Sigmoid colon (tissue), 4 donors: ENCODE results near the gene FOXRED2.

Experiments used
- EP300 ChIP-seq, 4 donors: sonication (generic); formaldehyde crosslinking; IDR thresholded peaks; one replicate each; pipeline ENCODE4 v1.6.1; 2017; ENCODE audit warnings: antibody characterized with exemption in 4 of 4
- POLR2A ChIP-seq, 2 donors: fragments of 450-650 bp; IDR thresholded peaks; one replicate each; pipeline ENCODE4 v1.6.1; 2016; ENCODE audit warnings: antibody characterized with exemption in 2 of 2, mild to moderate bottlenecking in 2 of 2, moderate library complexity in 2 of 2
- POLR2AphosphoS5 ChIP-seq, 4 donors: sonication (generic); formaldehyde crosslinking; IDR thresholded peaks; one replicate each; pipeline ENCODE4 v1.6.1; 2017; ENCODE audit warnings: antibody characterized with exemption in 4 of 4
- TF ChIP-seq, protein P1 (sequence below), 4 experiments: fragments of 450-650 bp in 3 of 4; fragments of 200-600 bp in 1 of 4; IDR thresholded peaks; one replicate each; pipeline ENCODE4 v1.5.1; 2016 to 2019; ENCODE audit warnings: antibody characterized with exemption in 4 of 4, mild to moderate bottlenecking in 3 of 4, moderate library complexity in 2 of 4

- TF ChIP-seq, protein P1, sequence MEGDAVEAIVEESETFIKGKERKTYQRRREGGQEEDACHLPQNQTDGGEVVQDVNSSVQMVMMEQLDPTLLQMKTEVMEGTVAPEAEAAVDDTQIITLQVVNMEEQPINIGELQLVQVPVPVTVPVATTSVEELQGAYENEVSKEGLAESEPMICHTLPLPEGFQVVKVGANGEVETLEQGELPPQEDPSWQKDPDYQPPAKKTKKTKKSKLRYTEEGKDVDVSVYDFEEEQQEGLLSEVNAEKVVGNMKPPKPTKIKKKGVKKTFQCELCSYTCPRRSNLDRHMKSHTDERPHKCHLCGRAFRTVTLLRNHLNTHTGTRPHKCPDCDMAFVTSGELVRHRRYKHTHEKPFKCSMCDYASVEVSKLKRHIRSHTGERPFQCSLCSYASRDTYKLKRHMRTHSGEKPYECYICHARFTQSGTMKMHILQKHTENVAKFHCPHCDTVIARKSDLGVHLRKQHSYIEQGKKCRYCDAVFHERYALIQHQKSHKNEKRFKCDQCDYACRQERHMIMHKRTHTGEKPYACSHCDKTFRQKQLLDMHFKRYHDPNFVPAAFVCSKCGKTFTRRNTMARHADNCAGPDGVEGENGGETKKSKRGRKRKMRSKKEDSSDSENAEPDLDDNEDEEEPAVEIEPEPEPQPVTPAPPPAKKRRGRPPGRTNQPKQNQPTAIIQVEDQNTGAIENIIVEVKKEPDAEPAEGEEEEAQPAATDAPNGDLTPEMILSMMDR (IDR thresholded peaks at IDR 0.05), result no peak
- TF ChIP-seq EP300 (IDR thresholded peaks at IDR 0.05) (no peak), POLR2A (IDR thresholded peaks at IDR 0.05) (no peak), POLR2AphosphoS5 (IDR thresholded peaks at IDR 0.05) (no peak)
These were observed 6.2 kb upstream of the FOXRED2 start for GRCh38 chr22:36512991-36513390.
